ENCODE measurements around the gene POP4. TPM values are rescaled to one million over a fixed set of nuclear protein-coding genes. Genes with fewer than 3 reads are reported as not detected.

Gene POP4
- total and polyA plus RNA-seq, 2 of the 8 experiments (the other 6 are each of a cell fraction or from before 2014, with no cell fraction given), result 29.1 to 41.5 TPM

- no peak overlapping the region for H2AK5ac ChIP-seq (ENCODE audit: low read depth, low read length)
- no peaks in the 10 kb centered on the region for H4K20me1 ChIP-seq (replicated peaks in 1 of 2; ENCODE audit: control insufficient read depth in 1 of 2, insufficient read depth in 2 of 2, low read length in 2 of 2)
- no peak overlapping the region for H4K91ac ChIP-seq (replicated peaks; ENCODE audit: insufficient read length, low read length)
- H3K79me2 ChIP-seq (ENCODE audit: control insufficient read depth in 1 of 2, insufficient read depth in 2 of 2, low read length in 2 of 2), result no peaks in the 10 kb centered on the region
- H3K79me1 ChIP-seq (ENCODE audit: low read depth, low read length), result no peaks in the 10 kb centered on the region
- H3K14ac ChIP-seq (ENCODE audit: insufficient read length), result no peak overlapping the region
- no peak overlapping the region for H2BK120ac ChIP-seq (replicated peaks; ENCODE audit: low read depth, low read length)
- H3K4me3 ChIP-seq (ENCODE audit: extremely low read depth in 1 of 4, insufficient read depth in 2 of 4, low read depth in 3 of 4, low read length in 4 of 4), result no peak overlapping the region
- H3K18ac ChIP-seq (ENCODE audit: extremely low read depth, low read length), result no peak overlapping the region
- no peaks in the 10 kb centered on the region for H3K23me2 ChIP-seq (ENCODE audit: low read depth, low read length)
- no peak overlapping the region for H3K4ac ChIP-seq (replicated peaks; ENCODE audit: insufficient read length, low read depth, low read length)
- DNase-seq (ENCODE audit: low read depth in 1 of 2, low spot score in 2 of 2) (peak in 1 of 2 experiments; percentile 3), FAIRE-seq (no peak)
- no peak overlapping the region for H4K8ac ChIP-seq (ENCODE audit: extremely low read depth, insufficient read depth, low read length)
- H3K4me2 ChIP-seq (ENCODE audit: insufficient read depth in 1 of 2, low read depth in 2 of 2, low read length in 2 of 2), result no peak overlapping the region
- H2BK15ac ChIP-seq (ENCODE audit: low read length), result no peak overlapping the region
- no peak overlapping the region for H4K5ac ChIP-seq (ENCODE audit: insufficient read length, low read depth, low read length)
- H3K27me3 ChIP-seq (replicated peaks in 1 of 4; ENCODE audit: control insufficient read depth in 3 of 4, extremely low read depth in 1 of 4, insufficient read depth in 3 of 4, low read length in 3 of 4), result peaks cover 0 to 3% (median 1%) of the 10 kb centered on the region in 4 experiments; a peak in 3 of 7 replicates
- H3K4me1 ChIP-seq (replicated peaks in 1 of 4; ENCODE audit: control insufficient read depth in 3 of 4, insufficient read depth in 4 of 4, low read length in 3 of 4), result peaks cover 2 to 6% (median 4%) of the 10 kb centered on the region in 4 experiments; a peak in 4 of 7 replicates
- 88% methylated on average over 6 of the region's 6 CpGs; no CpG with 5 or more reads in 1 of the 2 experiments for WGBS, 2 experiments (ENCODE audit: extremely low coverage in 1 of 2, insufficient coverage in 1 of 2, insufficient read length in 1 of 2, insufficient replicate concordance in 2 of 2, low coverage in 1 of 2, low lambda C conversion rate in 2 of 2, missing lambda C conversion rate in 1 of 2)
- H3K9me3 ChIP-seq (ENCODE audit: insufficient read depth in 2 of 2, low read depth in 1 of 2, low read length in 1 of 2), result no peaks in the 10 kb centered on the region
- H3K36me3 ChIP-seq (ENCODE audit: control insufficient read depth in 2 of 4, insufficient read depth in 4 of 4, low read length in 3 of 4), result no peaks in the 10 kb centered on the region
- H2BK20ac ChIP-seq (ENCODE audit: low read length), result no peak overlapping the region
- no peak overlapping the region for H3K23ac ChIP-seq (ENCODE audit: insufficient read length)
- no peak overlapping the region for H2AFZ ChIP-seq (ENCODE audit: low read length)
- ChIA-PET CTCF (ENCODE audit: partially characterized antibody) (no interaction called here), POLR2A (ENCODE audit: partially characterized antibody) (no interaction called here)
- H3K56ac ChIP-seq (replicated peaks; ENCODE audit: insufficient read length, low read depth, low read length), result no peak overlapping the region
- no peak overlapping the region for H2BK5ac ChIP-seq (ENCODE audit: low read depth, low read length)
- H3K27ac ChIP-seq (ENCODE audit: low read depth, low read length), result no peak overlapping the region
- no peak overlapping the region for H2BK12ac ChIP-seq (ENCODE audit: low read depth, low read length)
- H3K9ac ChIP-seq (replicated peaks in 1 of 4; ENCODE audit: extremely low read depth in 1 of 4, low read depth in 3 of 4, low read length in 3 of 4), result no peak overlapping the region
- TF ChIP-seq EZH2 (IDR thresholded peaks at IDR 0.05; ENCODE audit: low read depth, low read length, severe bottlenecking), result no peak
- TF ChIP-seq FOSL1 (IDR thresholded peaks at IDR 0.05; ENCODE audit: insufficient read depth, low read depth, low read length), result no peak
- no peak for TF ChIP-seq HDAC6 (IDR thresholded peaks at IDR 0.05; ENCODE audit: low read depth, low read length)
- no peak for TF ChIP-seq USF2 (IDR thresholded peaks at IDR 0.05; ENCODE audit: low read length)
- no peak for TF ChIP-seq TEAD4 (IDR thresholded peaks at IDR 0.05; ENCODE audit: low read depth, low read length)
- TF ChIP-seq SIX5 (IDR thresholded peaks at IDR 0.05; ENCODE audit: low read depth, low read length), result no peak
- TF ChIP-seq, protein P1, sequence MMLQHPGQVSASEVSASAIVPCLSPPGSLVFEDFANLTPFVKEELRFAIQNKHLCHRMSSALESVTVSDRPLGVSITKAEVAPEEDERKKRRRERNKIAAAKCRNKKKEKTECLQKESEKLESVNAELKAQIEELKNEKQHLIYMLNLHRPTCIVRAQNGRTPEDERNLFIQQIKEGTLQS (IDR thresholded peaks at IDR 0.05; ENCODE audit: insufficient read depth, low read depth, low read length), result no peak
- no peak for TF ChIP-seq RBBP5 (IDR thresholded peaks at IDR 0.05; ENCODE audit: borderline replicate concordance, low read depth, low read length)
- TF ChIP-seq BACH1 (IDR thresholded peaks at IDR 0.05; ENCODE audit: low read length), result no peak
- no peak for TF ChIP-seq TAF1 (IDR thresholded peaks at IDR 0.05; ENCODE audit: low read depth, low read length)
- no peak for TF ChIP-seq GTF2F1 (IDR thresholded peaks at IDR 0.05; ENCODE audit: borderline replicate concordance, low read depth, low read length)
- TF ChIP-seq CTBP2 (IDR thresholded peaks at IDR 0.05; ENCODE audit: borderline replicate concordance, insufficient read depth, insufficient read length, low read length), result no peak
These were observed 26.7 kb upstream of the POP4 start for GRCh38 chr19:29579308-29579910.
